HUES64 (cell line): ENCODE measurements around the gene AP2M1.
A peak's percentile ranks its signal among the peaks of the same experiment; 100 is the strongest.

Experiments used
- H3K27ac ChIP-seq: 2 replicates; pipeline ENCODE4 v1.7.0; 2013; ENCODE audit warnings: low read depth, low read length, inconsistent platforms
- H3K27me3 ChIP-seq: 2 replicates; pipeline ENCODE4 v1.6.1; 2013; ENCODE audit warnings: mild to moderate bottlenecking, low read length; ENCODE audit not compliant: insufficient read depth
- H3K36me3 ChIP-seq: 2 replicates; pipeline ENCODE4 v1.6.1; 2013; ENCODE audit warnings: mild to moderate bottlenecking, low read length; ENCODE audit not compliant: insufficient read depth
- H3K4me1 ChIP-seq: 2 replicates; pipeline ENCODE4 v1.6.1; 2013; ENCODE audit warnings: mild to moderate bottlenecking, low read length, moderate library complexity; ENCODE audit not compliant: insufficient read depth
- H3K4me3 ChIP-seq: 2 replicates; pipeline ENCODE4 v1.5.1; 2013; ENCODE audit warnings: mild to moderate bottlenecking, low read length, moderate library complexity
- H3K9ac ChIP-seq: 2 replicates; pipeline ENCODE4 v1.6.1; 2013; ENCODE audit warnings: mild to moderate bottlenecking, low read depth, low read length
- H3K9me3 ChIP-seq: 2 replicates; pipeline ENCODE4 v1.6.1; 2013; ENCODE audit warnings: low read depth, low read length; ENCODE audit not compliant: insufficient read depth
- WGBS: fragments of 150-250, 120-280 bp; methylation state at CpG from one replicate; pipeline ENCODE4 v1.1.7; 2013; ENCODE audit warnings: missing lambda C conversion rate; 5-methylcytosine and 5-hydroxymethylcytosine counted together

AP2M1 gene

GRCh38 chr3:184183679-184184078 lies 9.0 kb downstream of the AP2M1 start:
- H3K4me3 ChIP-seq, result no peak overlapping the region
- H3K4me1 ChIP-seq, result peaks cover 10% of the 10 kb centered on the region
- H3K27ac ChIP-seq, result peak overlapping the region; percentile 32; the same call in 1 of the 2 replicates
- 89% methylated on average over 5 of the region's 5 CpGs for WGBS
- no peaks in the 10 kb centered on the region for H3K27me3 ChIP-seq
- no peak overlapping the region for H3K9ac ChIP-seq
- H3K36me3 ChIP-seq, result peaks cover 74% of the 10 kb centered on the region
- no peaks in the 10 kb centered on the region for H3K9me3 ChIP-seq

DNA sequence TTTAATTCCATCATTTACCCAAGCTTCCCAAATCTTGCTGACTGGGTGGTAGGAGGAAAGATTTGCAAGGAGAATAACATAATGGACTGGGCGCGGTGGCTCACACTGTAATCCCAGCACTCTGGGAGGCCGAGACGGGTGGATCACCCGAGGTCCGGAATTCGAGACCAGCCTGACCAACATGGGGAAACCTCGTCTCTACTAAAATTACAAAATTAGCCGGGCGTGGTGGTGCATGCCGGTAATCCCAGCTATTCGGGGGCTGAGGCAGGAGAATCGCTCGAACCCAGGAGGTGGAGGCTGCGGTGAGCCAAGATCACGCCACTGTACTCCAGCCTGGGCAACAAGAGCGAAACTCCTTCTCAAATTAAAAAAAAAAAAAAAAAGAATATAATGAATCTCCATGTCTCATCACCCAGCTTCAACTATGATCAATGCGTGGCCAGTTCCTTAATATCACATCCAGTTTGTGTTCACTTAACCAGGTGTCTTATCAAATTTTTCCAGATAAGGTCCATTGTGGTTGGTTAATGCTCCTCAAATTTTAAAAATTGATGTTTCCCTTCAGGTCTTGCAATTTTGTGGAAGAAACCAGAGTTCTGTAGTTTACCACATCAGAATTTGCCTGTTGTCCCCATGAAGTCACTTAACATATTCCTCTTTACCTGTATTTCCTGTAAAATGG lies 10.0 kb downstream of the AP2M1 start:
- H3K4me3 ChIP-seq, result peak overlapping the region; percentile 92
- H3K27me3 ChIP-seq, result no peaks in the 10 kb centered on the region
- peaks cover 10% of the 10 kb centered on the region for H3K4me1 ChIP-seq
- no peaks in the 10 kb centered on the region for H3K9me3 ChIP-seq
- 93% methylated on average over 17 of the region's 18 CpGs for WGBS
- H3K9ac ChIP-seq, result peak overlapping the region; percentile 82
- peaks cover 74% of the 10 kb centered on the region for H3K36me3 ChIP-seq
- H3K27ac ChIP-seq, result peak overlapping the region; percentile 98

DNA sequence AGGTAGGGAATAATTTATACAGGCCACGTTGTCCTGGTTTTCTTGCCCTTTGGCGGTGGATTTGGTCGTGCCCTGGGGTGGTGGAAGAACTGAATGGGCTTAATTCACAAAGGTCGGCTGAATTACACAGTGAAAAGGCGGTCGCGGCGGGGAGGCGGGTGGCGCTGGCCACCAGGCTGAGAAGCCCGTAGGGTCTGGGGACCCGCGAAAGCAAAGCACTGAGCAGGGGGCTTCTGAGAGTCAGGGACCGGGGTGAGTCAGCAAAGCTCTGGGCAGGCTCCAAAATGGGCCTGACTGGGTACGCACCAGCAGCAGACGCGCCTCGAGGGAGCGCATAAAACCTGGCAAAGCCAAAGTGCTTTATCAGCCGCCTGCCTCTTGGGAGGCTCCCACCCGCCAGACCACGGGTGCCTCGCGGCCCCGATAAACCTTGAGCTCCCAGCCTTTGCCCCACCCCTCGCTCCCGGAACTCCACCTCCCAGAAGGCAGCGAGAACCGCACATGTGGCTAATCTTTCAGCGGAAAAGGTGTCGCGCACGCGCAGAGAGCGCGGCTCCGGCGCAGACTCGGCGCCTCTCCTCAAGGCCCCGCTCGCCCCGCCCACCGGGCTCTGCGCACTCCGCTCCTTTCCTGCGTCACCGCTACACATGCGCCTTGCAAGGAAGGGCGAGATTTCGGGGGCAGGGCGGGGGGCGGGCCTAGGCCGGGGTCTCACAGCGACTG lies 11.0 kb downstream of the AP2M1 start:
- peak overlapping the region; percentile 92 for H3K4me3 ChIP-seq
- peaks cover 74% of the 10 kb centered on the region for H3K36me3 ChIP-seq

DNA sequence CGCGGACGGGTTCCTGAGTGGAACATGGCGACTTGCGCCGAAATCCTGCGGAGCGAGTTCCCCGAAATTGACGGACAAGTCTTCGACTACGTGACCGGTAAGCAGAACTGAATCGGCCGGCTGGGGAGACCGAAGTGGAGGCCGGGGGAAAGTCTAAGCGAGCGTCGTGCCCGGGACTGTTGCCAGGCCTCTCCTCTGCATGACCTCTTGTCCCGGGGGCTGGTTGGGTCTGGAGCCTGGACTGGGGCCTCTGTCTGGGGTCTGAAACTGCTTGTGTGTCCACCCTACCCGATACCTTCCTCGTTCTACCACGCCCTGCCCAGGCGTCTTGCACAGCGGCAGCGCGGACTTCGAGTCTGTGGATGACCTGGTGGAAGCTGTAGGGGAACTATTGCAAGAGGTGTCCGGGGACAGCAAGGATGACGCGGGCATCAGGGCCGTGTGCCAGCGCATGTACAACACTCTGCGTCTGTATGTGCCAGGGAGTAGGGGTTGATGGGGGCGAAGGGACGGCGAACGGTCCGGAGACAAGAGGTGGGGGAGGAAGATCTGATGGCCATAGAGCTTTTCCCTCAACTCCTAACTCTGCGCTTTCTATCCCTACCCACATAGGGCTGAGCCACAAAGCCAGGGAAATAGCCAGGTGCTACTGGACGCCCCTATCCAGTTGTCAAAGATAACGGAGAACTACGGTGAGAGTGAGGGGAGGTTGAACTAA lies 11.7 kb downstream of the AP2M1 start, which contains the start of gene ABCF3:
Gene ABCF3, plus strand, starts transcription at position 16 of the 718 bp plus-strand sequence. Its CDS starts 9 bp downstream, at position 25.
- H3K36me3 ChIP-seq, result peaks cover 74% of the 10 kb centered on the region
- peak within 1 kb of the TSS; percentile 92 for H3K4me3 ChIP-seq
- no peaks in the 10 kb centered on the region for H3K9me3 ChIP-seq
- peak within 1 kb of the TSS; percentile 98 for H3K27ac ChIP-seq
- H3K9ac ChIP-seq, result peak within 1 kb of the TSS; percentile 82
- peaks cover 10% of the 10 kb centered on the region for H3K4me1 ChIP-seq
- WGBS, result 2% methylated on average over 43 of the region's 45 CpGs
- no peaks in the 10 kb centered on the region for H3K27me3 ChIP-seq

More for the DNA sequence above, 11.0 kb downstream of the AP2M1 start:
- H3K27ac ChIP-seq, result peak overlapping the region; percentile 98
- H3K4me1 ChIP-seq, result peaks cover 10% of the 10 kb centered on the region
- peak overlapping the region; percentile 82 for H3K9ac ChIP-seq
- H3K27me3 ChIP-seq, result no peaks in the 10 kb centered on the region
- H3K9me3 ChIP-seq, result no peaks in the 10 kb centered on the region
- WGBS, result 1% methylated on average over 55 of the region's 55 CpGs

- no peaks in the 10 kb centered on the region for H3K9me3 ChIP-seq
- peaks cover 10% of the 10 kb centered on the region for H3K4me1 ChIP-seq
- H3K9ac ChIP-seq, result peak overlapping the region; percentile 82
- no peak overlapping the region for H3K27ac ChIP-seq
- H3K27me3 ChIP-seq, result no peaks in the 10 kb centered on the region
- H3K36me3 ChIP-seq, result peaks cover 74% of the 10 kb centered on the region
- peak overlapping the region; percentile 92 for H3K4me3 ChIP-seq
- 28% methylated on average over 3 of the region's 3 CpGs for WGBS
Observed at GRCh38 chr3:184186902-184187207, 12.2 kb downstream of the AP2M1 start.

DNA sequence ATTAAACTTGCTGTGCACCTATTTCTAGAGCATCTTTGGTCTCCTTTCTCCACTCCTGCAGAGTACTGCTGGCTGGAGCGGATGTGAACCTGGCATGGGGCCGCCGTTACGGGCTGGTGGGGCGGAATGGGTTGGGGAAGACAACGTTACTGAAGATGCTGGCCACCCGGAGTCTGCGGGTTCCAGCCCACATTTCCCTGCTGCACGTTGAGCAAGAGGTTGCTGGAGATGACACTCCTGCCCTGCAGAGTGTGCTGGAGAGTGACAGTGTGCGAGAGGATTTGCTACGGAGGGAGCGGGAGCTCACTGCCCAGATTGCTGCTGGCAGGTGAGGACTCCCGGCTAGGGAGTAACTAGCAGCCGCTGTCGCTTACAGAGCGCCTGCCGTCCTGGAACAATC lies 13.4 kb downstream of the AP2M1 start:
- H3K9ac ChIP-seq, result no peak overlapping the region
- H3K4me3 ChIP-seq, result no peak overlapping the region
- H3K27me3 ChIP-seq, result no peaks in the 10 kb centered on the region
- H3K4me1 ChIP-seq, result peaks cover 10% of the 10 kb centered on the region
- no peak overlapping the region for H3K27ac ChIP-seq
- H3K9me3 ChIP-seq, result no peaks in the 10 kb centered on the region
- H3K36me3 ChIP-seq, result peaks cover 74% of the 10 kb centered on the region
- 94% methylated on average over 17 of the region's 17 CpGs for WGBS

DNA sequence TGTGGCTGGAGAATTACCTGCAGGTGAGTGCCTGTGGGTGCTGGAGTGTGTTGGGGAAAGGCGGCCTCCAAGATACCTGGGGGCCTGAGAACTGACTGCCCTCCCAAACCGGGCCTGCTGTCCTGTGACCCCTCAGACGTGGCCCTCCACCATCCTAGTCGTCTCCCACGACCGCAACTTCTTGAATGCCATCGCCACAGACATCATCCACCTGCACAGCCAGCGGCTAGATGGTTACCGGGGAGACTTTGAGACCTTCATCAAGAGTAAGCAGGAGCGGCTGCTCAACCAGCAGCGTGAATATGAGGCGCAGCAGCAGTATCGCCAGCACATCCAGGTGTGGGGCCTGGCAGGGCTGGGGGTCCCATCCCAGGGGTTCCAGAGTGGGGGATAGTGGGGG lies 14.8 kb downstream of the AP2M1 start:
- 96% methylated on average over 13 of the region's 13 CpGs for WGBS
- Histone ChIP-seq H3K27ac (no peak overlapping the region), H3K4me1 (peaks cover 9% of the 10 kb centered on the region), H3K4me3 (no peak overlapping the region), H3K9me3 (no peaks in the 10 kb centered on the region), H3K36me3 (peaks cover 74% of the 10 kb centered on the region), H3K27me3 (no peaks in the 10 kb centered on the region), H3K9ac (no peak overlapping the region)

DNA sequence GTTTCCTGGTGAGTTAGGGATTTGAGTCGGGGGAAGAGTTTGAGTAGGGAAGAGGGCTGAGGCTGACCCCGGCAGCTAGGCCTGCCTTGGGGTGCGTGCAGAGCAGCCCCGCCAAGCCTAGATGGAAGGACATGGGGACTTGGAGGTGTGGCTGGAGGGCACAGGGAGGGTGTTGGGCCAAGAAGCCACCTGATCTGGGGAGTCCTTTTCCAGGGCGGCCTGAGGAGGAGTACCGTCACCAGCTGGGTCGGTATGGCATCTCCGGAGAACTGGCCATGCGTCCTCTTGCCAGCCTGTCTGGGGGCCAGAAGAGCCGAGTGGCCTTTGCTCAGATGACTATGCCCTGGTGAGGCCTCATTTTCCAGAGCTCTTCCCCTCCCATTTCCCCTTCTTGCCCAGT lies 18.2 kb downstream of the AP2M1 start:
- Histone ChIP-seq H3K27me3 (no peaks in the 10 kb centered on the region), H3K4me1 (no peaks in the 10 kb centered on the region), H3K27ac (no peak overlapping the region), H3K4me3 (no peak overlapping the region), H3K36me3 (peaks cover 74% of the 10 kb centered on the region), H3K9me3 (no peaks in the 10 kb centered on the region), H3K9ac (no peak overlapping the region)
- 94% methylated on average over 10 of the region's 10 CpGs for WGBS

DNA sequence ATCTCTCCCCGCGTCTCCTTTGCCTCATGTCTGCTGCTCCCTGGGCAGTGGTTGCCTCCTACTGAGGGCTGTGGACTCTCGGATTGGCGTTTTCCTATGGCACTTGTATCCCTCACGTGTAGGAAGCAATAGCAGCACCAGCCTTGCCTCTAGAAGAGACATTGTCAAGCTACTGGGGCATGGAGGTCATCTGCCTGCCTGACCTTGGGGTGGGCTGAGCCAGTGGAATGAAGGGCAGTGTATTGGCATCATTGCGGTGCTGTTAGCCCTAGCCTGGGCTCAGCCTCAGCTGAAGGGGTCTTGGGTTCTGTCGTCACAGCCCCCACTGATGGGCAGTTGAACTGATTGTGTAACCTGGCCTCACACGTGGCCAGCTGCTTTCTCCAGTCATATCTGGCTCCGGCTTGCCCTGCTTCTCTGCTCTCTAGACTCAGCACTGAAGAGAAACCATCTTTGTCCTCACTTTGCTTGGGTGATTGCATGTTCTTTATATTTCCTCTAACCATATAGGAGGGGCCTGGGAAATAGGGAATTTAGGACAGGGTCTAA lies 19.4 kb downstream of the AP2M1 start:
- Histone ChIP-seq H3K36me3 (peaks cover 62% of the 10 kb centered on the region), H3K27me3 (no peaks in the 10 kb centered on the region), H3K4me3 (no peak overlapping the region), H3K27ac (no peak overlapping the region), H3K9me3 (no peaks in the 10 kb centered on the region), H3K9ac (no peak overlapping the region), H3K4me1 (no peaks in the 10 kb centered on the region)
- WGBS, result 92% methylated on average over 9 of the region's 9 CpGs

DNA sequence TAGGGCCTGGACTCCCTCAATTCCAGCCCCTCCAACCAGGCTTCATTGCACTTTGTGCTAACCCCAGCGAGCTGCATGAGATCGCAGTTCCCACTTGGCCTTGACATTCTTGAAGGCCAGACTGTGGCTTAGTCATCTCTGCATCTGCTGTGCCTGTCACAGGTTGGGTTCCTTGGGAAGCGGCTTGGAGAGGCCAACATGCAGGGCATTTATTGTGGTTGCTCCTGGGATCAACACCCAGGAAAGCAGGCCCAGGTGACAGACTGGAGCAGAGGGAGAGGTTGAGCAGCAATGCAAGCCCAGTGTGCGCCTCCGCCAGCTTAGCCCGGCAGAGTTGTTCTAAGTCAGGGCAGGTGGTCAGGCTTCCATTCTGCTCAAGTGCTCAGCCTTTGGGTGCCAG lies 21.9 kb downstream of the AP2M1 start:
- Histone ChIP-seq H3K4me1 (no peaks in the 10 kb centered on the region), H3K4me3 (no peak overlapping the region), H3K9ac (no peak overlapping the region), H3K27me3 (no peaks in the 10 kb centered on the region), H3K27ac (no peak overlapping the region), H3K36me3 (peaks cover 37% of the 10 kb centered on the region), H3K9me3 (no peaks in the 10 kb centered on the region)
- 92% methylated on average over 6 of the region's 6 CpGs for WGBS

GRCh38 chr3:184198509-184198908 lies 23.9 kb downstream of the AP2M1 start:
- Histone ChIP-seq H3K9me3 (no peaks in the 10 kb centered on the region), H3K4me3 (no peak overlapping the region)
- 89% methylated on average over 9 of the region's 9 CpGs for WGBS

More at GRCh38 chr3:184198509-184198908, 23.9 kb downstream of the AP2M1 start:
- Histone ChIP-seq H3K4me1 (no peaks in the 10 kb centered on the region), H3K27me3 (no peaks in the 10 kb centered on the region), H3K27ac (no peak overlapping the region), H3K36me3 (peaks cover 18% of the 10 kb centered on the region), H3K9ac (no peak overlapping the region)
